RWPE1 (cell line): ENCODE measurements around the gene HHIPL2.
"Not testable (repeated sequence)": the region's sequence is repeated elsewhere in the genome, so short reads cannot be mapped to it uniquely, and the experiment has no call there.

Source experiments
- CTCF ChIA-PET: fragments of 350-600 bp; sonication (Branson Sonifier 250); formaldehyde crosslinking; extraction: SDS; loops from one replicate; lab custom pipeline; 2021; lab: Yijun Ruan, JAX
- POLR2A ChIA-PET: fragments of 400-600 bp; formaldehyde crosslinking; extraction: SDS; loops from one replicate; lab custom pipeline; 2020; ENCODE audit warnings: antibody characterized with exemption; ENCODE audit not compliant: low non-redundant PET; lab: Yijun Ruan, JAX
- DNase-seq: peaks from one replicate; pipeline ENCODE4 v3.0.0; 2012; ENCODE audit warnings: low spot score
- H3K27ac ChIP-seq: fragments of 450-650 bp; 2 replicates; pipeline ENCODE4 v1.5.1; 2017
- CTCF ChIP-seq: fragments of 450-650 bp; conservative IDR thresholded peaks from 2 replicates; pipeline ENCODE4 v1.5.1; 2017; ENCODE audit warnings: low read depth, mild to moderate bottlenecking

HHIPL2 gene

GRCh38 chr1:222521299-222522104, 26.4 kb downstream of the HHIPL2 start:
- peak; percentile 52 for DNase-seq
- H3K27ac ChIP-seq, result no peak overlapping the region
- POLR2A ChIA-PET, result no interaction called here
- CTCF ChIA-PET, result interaction anchor here (0.9 kb wide), 1 partner anchor 113 kb away, joined by 3 read pairs; no protein-coding TSS in a partner anchor
- no peak for TF ChIP-seq CTCF

- H3K27ac ChIP-seq, DNase-seq, POLR2A ChIA-PET, CTCF ChIA-PET: not testable (repeated sequence)
Measured at GRCh38 chr1:222489496-222489895, 58.4 kb downstream of the HHIPL2 start.

GRCh38 chr1:222487774-222488173, 60.1 kb downstream of the HHIPL2 start:
- H3K27ac ChIP-seq, CTCF ChIA-PET, POLR2A ChIA-PET, DNase-seq: not testable (repeated sequence)

DNA sequence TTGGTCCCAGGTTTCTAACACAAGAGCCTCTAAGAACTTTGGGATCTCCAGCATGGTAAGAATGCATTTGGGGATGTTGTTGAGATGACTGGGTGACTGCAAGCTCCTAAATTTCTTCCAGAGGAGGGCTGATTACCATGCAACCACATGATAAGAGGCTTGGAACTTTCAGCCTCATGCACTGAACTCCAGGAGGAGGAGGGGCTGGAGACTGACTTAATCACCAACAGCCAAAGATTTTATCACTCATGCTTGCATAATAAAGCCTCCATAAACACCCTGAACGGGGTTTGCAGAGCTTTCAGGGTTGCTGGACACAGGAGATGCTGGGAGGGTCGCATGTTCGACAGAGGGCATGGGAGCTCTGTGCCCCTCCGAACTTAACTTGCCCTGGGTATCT, 63.9 kb downstream of the HHIPL2 start:
- DNase-seq, CTCF ChIA-PET, H3K27ac ChIP-seq, POLR2A ChIA-PET: not testable (repeated sequence)

DNA sequence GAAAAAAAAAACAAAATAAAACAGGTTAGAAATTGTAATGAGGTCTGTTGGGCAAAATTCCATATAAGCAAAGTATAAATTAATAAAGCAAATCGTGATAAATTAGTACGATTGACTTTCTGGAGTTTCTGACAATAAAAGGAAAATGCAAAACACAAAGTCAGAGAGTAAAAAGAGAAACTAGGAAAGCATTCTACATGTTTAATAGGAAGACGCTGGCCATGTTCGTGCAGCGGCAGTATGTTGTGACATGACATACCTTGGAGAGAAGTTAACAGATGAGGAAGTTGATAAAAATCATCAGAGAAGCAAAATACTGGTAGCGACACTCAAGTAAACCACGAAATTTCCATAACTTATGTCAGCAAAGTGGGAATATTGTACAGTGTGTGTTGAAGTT, 68.3 kb downstream of the HHIPL2 start:
- POLR2A ChIA-PET, H3K27ac ChIP-seq, DNase-seq: not testable (repeated sequence)
- CTCF ChIA-PET, result interaction anchor here (0.6 kb wide), 1 partner anchor 279 kb away, joined by 4 read pairs; no protein-coding TSS in a partner anchor

- CTCF ChIA-PET, POLR2A ChIA-PET, DNase-seq, H3K27ac ChIP-seq: not testable (repeated sequence)
Measured at GRCh38 chr1:222476436-222476835, 71.5 kb downstream of the HHIPL2 start.

- POLR2A ChIA-PET, H3K27ac ChIP-seq, CTCF ChIA-PET, DNase-seq: not testable (repeated sequence)
Measured at GRCh38 chr1:222473717-222474116, 74.2 kb downstream of the HHIPL2 start.

DNA sequence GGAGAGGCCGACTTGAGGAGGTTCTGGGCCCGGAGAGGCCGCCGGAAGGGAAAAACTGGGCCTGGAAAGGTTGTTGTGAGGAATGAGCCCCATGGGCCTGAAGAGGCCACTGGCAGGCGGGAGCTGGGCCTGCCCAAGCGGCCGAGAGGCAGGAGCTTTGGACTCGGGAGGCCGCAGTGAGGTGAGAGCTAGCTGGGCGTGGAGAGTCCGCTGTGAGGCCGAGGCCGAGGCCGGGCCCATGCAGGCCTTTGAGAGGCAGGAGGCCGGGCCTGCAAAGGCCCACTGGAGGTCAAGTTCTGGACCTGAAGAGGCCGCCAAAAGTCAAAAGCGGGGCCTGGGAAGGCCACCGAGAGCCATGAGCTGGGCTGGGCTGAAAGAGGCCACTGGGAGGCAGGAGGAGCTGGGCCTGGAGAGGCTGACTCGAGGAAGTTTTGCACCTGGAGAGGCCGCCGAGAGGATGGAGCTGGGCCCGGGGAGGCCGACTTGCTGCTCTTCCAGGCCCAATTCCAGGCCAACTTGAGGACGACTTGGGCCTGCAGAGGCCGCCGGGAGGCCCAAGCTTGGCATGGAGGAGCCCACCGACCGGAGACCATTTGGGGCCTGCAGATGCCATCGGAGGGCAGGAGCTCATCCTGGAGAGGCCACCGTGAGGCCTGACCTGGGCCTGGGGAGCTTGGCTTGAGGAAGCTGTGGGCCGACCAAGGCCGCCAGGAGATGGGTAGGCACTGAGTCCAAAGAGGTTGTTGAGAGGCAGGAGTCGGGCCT, 74.9 kb downstream of the HHIPL2 start:
- CTCF ChIA-PET, result interaction anchor here (0.6 kb wide), 1 partner anchor 68 kb away, joined by 3 read pairs; no protein-coding TSS in a partner anchor
- H3K27ac ChIP-seq, POLR2A ChIA-PET, DNase-seq: not testable (repeated sequence)
